Large intestine (tissue), 3 donors: ENCODE results near the gene PLCG1. TPM values are rescaled to one million over a fixed set of nuclear protein-coding genes. Genes with fewer than 3 reads are reported as not detected.

Experiments
- DNase-seq, 2 donors: peaks; one replicate each; pipeline versions ENCODE4 v3.0.0 to v3.0.0-alpha.2; 2013
- H3K27ac ChIP-seq: one replicate; pipeline ENCODE4 v1.5.1; 2013; ENCODE audit warnings: low read length
- H3K27me3 ChIP-seq: 2 replicates; pipeline ENCODE4 v1.6.1; 2013; ENCODE audit warnings: low read length; ENCODE audit not compliant: control insufficient read depth, insufficient read depth
- H3K36me3 ChIP-seq: 2 replicates; pipeline ENCODE4 v1.6.1; 2013; ENCODE audit warnings: low read length; ENCODE audit not compliant: control insufficient read depth, insufficient read depth
- H3K4me1 ChIP-seq: one replicate; pipeline ENCODE4 v1.6.1; 2013; ENCODE audit warnings: low read length; ENCODE audit not compliant: control insufficient read depth, insufficient read depth
- H3K4me3 ChIP-seq: one replicate; pipeline ENCODE4 v1.5.1; 2013; ENCODE audit warnings: low read length
- H3K9me3 ChIP-seq: one replicate; pipeline ENCODE4 v1.6.1; 2013; ENCODE audit warnings: mild to moderate bottlenecking, low read depth, low read length, moderate library complexity; ENCODE audit not compliant: control insufficient read depth
- WGBS: methylation state at CpG from one replicate; pipeline ENCODE4 v1.1.5; 2013; ENCODE audit warnings: low lambda C conversion rate; ENCODE audit not compliant: insufficient coverage; 5-methylcytosine and 5-hydroxymethylcytosine counted together
- polyA plus RNA-seq: library from polyadenylated mRNA; unstranded; fragments of 120-200 nt; gene quantifications from one replicate; pipeline ENCODE4 v1.2.1, GENCODE V29; 2013

Gene PLCG1
- polyA plus RNA-seq, 1 donor, result 130 TPM

DNA sequence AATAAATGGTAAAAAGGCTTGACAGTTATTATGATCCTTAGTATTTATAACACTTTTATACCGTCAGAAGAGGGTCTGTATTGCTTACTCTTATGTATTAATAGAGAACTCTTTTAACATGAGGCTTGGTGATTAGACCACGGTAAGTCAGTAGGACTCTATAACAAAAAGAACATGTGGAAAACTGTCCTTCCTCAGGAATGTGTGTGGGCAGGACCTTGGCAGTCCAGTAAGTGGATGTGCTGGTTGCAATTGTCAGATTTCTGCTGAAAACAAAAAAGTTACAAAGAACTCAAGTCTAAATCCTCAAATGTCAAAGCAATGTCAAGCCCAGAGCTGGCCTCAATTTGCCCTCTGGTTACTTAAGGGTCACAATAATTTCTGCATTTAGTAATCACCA lies 81.1 kb downstream of the PLCG1 start:
- Histone ChIP-seq H3K4me3 (no peak overlapping the region), H3K36me3 (no peaks in the 10 kb centered on the region), H3K27ac (no peak overlapping the region), H3K9me3 (no peaks in the 10 kb centered on the region), H3K4me1 (no peaks in the 10 kb centered on the region), H3K27me3 (no peaks in the 10 kb centered on the region)
- DNase-seq, result no peak
- no CpG with 5 or more reads among the region's 2 CpGs for WGBS

DNA sequence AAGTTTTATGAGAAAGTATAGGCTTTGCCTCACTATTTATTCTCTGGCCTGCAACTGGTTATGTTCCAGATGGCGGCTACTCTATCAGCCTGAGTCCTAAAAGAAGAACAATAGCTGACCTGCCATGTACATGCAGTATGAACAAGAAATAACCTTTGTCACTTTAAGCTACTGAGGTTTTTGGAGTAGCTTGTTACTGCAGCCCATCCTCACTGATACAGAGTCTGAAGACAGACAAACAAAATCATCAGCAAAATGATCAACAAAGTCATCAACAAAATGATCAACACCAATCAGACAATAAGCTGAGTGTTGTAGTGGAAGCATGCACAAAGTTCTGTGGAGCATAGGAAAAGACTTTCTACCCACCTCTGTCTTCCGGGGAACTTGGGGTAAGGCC lies 82.5 kb downstream of the PLCG1 start:
- Histone ChIP-seq H3K9me3 (no peaks in the 10 kb centered on the region), H3K4me3 (no peak overlapping the region), H3K4me1 (no peaks in the 10 kb centered on the region), H3K27ac (no peak overlapping the region), H3K27me3 (no peaks in the 10 kb centered on the region), H3K36me3 (no peaks in the 10 kb centered on the region)
- no CpG with 5 or more reads among the region's 2 CpGs for WGBS
- DNase-seq, result no peak

DNA sequence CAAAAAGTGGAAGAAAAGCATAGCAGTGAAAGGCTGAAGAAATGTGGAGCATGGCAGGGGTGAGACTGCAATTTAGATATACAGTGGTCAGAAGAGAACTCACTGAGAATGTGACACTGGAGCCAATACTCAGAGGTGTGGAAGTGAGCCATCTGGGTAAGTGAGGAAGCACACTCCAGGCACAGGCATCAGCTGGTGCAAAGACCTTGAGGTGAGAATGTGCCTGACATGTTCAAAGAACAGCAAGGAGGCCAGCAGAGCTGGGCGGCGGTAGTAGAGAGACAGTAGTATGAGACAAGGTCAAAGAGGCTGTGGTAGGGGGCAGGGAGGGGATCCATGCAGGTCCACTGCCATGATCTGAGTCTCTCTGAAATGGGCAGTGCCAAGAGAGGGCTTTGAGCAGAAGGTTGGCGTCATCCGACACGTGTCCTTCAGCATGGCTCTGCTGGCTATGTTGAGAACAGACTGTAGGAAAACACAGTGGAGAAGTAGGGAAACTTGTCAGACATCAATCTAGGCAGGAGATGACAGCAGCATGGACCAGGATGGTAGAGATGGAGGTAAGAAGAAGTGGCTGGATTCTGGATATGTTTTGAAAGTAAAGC lies 84.4 kb downstream of the PLCG1 start:
- Histone ChIP-seq H3K4me3 (no peak overlapping the region), H3K4me1 (no peaks in the 10 kb centered on the region), H3K27me3 (no peaks in the 10 kb centered on the region), H3K9me3 (no peaks in the 10 kb centered on the region), H3K36me3 (no peaks in the 10 kb centered on the region), H3K27ac (no peak overlapping the region)
- WGBS, result 90% methylated on average over 2 of the region's 5 CpGs
- DNase-seq, result no peak

DNA sequence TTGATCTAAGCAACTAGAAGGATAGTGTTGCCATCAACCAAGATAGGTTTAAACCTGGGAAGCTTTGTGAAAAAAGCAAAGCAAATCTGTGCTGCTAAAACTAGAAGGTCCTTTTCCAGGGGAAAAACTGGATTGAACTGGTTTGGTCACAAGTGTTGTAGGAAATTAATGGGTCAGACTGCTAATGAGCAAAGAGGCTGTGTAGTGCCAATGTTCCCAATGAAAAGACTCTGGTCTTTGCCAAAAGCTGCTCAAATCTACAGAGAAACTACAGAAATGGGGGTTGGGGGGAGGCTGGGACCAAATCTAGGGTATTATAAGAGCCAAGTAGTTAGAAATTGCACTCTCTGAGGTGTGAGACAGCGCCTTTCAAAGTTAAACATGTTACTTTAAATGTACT lies 85.0 kb downstream of the PLCG1 start:
- Histone ChIP-seq H3K27ac (no peak overlapping the region), H3K27me3 (no peaks in the 10 kb centered on the region), H3K36me3 (no peaks in the 10 kb centered on the region), H3K9me3 (no peaks in the 10 kb centered on the region), H3K4me3 (no peak overlapping the region), H3K4me1 (no peaks in the 10 kb centered on the region)
- 100% methylated on average over 1 of the region's 1 CpG for WGBS
- no peak for DNase-seq

DNA sequence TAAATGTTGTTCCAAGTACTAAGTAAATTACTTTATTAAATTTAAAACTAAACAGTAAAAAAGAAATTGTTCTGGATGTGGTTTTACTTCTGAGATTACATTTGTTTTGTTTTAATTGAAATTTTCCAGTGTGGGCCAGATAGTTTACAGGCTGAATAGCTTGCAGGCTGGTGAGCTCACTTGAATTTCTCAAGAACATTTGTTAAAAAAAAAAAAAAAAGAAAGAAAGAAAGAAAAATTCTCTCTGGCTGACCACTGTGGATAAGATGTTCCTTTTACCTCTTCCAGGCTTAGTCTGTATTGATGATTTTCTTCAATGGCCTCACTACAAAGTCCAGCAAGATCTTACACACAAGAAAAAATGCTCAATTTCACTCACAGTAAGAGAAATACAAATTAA lies 85.4 kb downstream of the PLCG1 start:
- no peaks in the 10 kb centered on the region for H3K4me1 ChIP-seq
- H3K9me3 ChIP-seq, result no peaks in the 10 kb centered on the region
- no peak for DNase-seq
- H3K4me3 ChIP-seq, result no peak overlapping the region
- H3K27ac ChIP-seq, result no peak overlapping the region
- H3K27me3 ChIP-seq, result no peaks in the 10 kb centered on the region
- H3K36me3 ChIP-seq, result no peaks in the 10 kb centered on the region

DNA sequence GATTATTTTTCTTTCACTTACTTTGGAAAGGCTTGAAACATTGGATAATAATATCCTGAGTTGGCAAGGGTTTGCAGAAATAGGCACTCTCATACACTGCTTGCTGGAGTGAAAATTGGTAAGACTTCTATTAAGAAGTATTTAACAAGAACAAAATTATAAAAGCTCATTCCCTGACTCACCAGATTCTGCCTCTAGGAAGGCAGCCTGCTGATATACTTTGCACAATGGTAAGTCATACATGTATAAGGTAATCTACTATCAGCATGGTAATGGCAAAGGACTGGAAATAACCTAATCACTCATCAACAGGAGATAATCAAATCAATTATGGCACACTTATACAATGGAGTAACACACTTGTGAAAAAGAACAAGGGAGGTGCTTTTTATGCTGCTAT lies 85.8 kb downstream of the PLCG1 start:
- Histone ChIP-seq H3K9me3 (no peaks in the 10 kb centered on the region), H3K4me3 (no peak overlapping the region), H3K27me3 (no peaks in the 10 kb centered on the region), H3K27ac (no peak overlapping the region), H3K4me1 (no peaks in the 10 kb centered on the region), H3K36me3 (no peaks in the 10 kb centered on the region)
- no peak for DNase-seq

DNA sequence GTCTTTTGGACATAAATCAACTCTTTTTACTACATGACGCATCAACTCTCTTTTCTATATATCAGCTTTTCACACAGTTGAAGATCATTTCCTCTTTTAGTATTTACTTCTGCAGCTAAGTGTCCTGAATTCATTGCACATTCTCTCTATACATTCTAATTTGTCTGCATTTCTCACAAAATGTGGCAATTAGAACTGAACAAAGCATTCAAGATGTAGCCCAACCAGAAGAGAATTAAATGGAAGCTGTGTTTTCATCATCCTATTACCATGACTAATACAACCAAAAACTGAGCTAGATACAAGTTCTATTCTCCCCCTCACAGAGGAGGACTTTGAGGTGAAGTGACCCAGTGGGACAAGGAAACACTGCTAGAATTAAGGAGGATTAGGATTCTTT lies 86.9 kb downstream of the PLCG1 start:
- Histone ChIP-seq H3K4me3 (no peak overlapping the region), H3K36me3 (no peaks in the 10 kb centered on the region), H3K9me3 (no peaks in the 10 kb centered on the region), H3K27ac (no peak overlapping the region), H3K27me3 (no peaks in the 10 kb centered on the region), H3K4me1 (no peaks in the 10 kb centered on the region)
- DNase-seq, result no peak
- 90% methylated on average over 1 of the region's 1 CpG for WGBS

DNA sequence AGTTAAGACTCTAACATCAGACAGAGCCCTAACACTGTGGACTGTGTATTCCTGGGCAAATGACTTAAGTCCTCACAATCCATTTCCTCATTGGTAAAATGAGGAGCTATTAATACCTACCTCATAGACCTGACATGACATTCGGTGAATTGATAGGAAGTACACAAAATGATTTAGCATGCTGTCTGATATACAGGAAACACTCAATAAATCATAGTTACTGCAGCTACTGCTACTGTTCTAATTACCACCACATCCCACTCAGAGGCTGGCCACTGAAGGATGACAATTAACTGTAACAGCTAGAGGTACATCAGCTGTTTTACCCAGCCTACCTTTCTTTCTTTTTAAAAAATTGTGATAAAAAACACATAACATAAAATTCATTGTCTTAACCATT lies 87.7 kb downstream of the PLCG1 start:
- H3K27me3 ChIP-seq, result no peaks in the 10 kb centered on the region
- no peak for DNase-seq
- no peak overlapping the region for H3K27ac ChIP-seq
- no CpG with 5 or more reads among the region's 1 CpG for WGBS
- no peaks in the 10 kb centered on the region for H3K9me3 ChIP-seq
- H3K4me1 ChIP-seq, result no peaks in the 10 kb centered on the region
- no peak overlapping the region for H3K4me3 ChIP-seq
- H3K36me3 ChIP-seq, result no peaks in the 10 kb centered on the region

DNA sequence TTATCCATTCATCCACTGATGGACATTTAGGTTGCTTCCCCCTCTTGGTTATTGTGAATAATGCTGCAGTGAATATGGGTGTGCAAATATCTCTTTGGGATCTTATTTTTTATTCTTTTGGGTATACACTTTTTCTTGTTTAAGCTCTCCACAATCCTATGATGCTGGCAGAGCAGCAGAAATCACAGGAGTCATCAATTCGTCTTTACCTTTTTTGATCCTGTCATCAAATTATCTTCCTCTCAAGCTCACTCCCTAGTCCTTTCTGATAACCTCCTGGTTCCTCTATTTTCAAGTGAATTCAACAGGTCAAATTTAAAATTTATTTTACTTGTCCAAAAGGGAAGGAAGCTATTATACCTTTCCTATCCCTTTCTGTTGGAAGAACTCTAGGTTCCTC lies 89.1 kb downstream of the PLCG1 start:
- no peak for DNase-seq
- no CpG with 5 or more reads among the region's 1 CpG for WGBS
- no peaks in the 10 kb centered on the region for H3K36me3 ChIP-seq

More for the DNA sequence above, 89.1 kb downstream of the PLCG1 start:
- no peaks in the 10 kb centered on the region for H3K9me3 ChIP-seq
- H3K4me1 ChIP-seq, result no peaks in the 10 kb centered on the region
- H3K27me3 ChIP-seq, result no peaks in the 10 kb centered on the region
- H3K27ac ChIP-seq, result no peak overlapping the region
- H3K4me3 ChIP-seq, result no peak overlapping the region

Other genes starting within 250 kb of the PLCG1 start
- 79.5 TPM for gene TOP1, start 108.7 kb upstream of the PLCG1 start, polyA plus RNA-seq
- 14.0 TPM for gene ZHX3, start 180.2 kb downstream of the PLCG1 start, polyA plus RNA-seq
- 54.5 TPM for gene LPIN3, start 203.3 kb downstream of the PLCG1 start, polyA plus RNA-seq
- gene EMILIN3, start 229.3 kb downstream of the PLCG1 start, polyA plus RNA-seq, result 4.0 TPM